Measurements from ENCODE around the gene MUC5B. TPM values are rescaled to one million over a fixed set of nuclear protein-coding genes. Genes with fewer than 3 reads are reported as not detected.

The MUC5B gene
- total RNA-seq, 1 experiment from 2014 or later: 2.1 TPM

- no peak overlapping the region for H3K4me3 ChIP-seq
- no peaks in the 10 kb centered on the region for H3K36me3 ChIP-seq (ENCODE audit: low read depth)
- H4K20me1 ChIP-seq (ENCODE audit: insufficient read depth): no peaks in the 10 kb centered on the region
- no TSS peak for BruUV-seq (replicated peaks)
- no peaks in the 10 kb centered on the region for H3K9me2 ChIP-seq (ENCODE audit: insufficient read depth)
- H3F3A ChIP-seq (ENCODE audit: insufficient read depth, low read depth): peaks cover 3% of the 10 kb centered on the region; the same call in 1 of the 2 replicates
- TF ChIP-seq CTCF (conservative IDR thresholded peaks at IDR 0.05) (no peak), EZH2 (IDR thresholded peaks at IDR 0.05; ENCODE audit: low read depth) (no peak)
- H3K27ac ChIP-seq: no peak overlapping the region
- H3K4me1 ChIP-seq (replicated peaks; ENCODE audit: insufficient read depth): no peaks in the 10 kb centered on the region
- no peak overlapping the region for H3K4me2 ChIP-seq
- no peaks in the 10 kb centered on the region for H3K9me3 ChIP-seq (ENCODE audit: insufficient read depth, low read depth)
- intact Hi-C loops (cut with micrococcal nuclease; ENCODE audit: unreplicated experiment): no loop called here
- no peak overlapping the region for H2AFZ ChIP-seq
- DNase-seq: no peak
- H3K27me3 ChIP-seq (ENCODE audit: insufficient read depth, low read depth): no peaks in the 10 kb centered on the region
- POLR2A ChIA-PET (ENCODE audit: unreplicated experiment): no interaction called here
- CTCF ChIA-PET: no interaction called here
- no peaks in the 10 kb centered on the region for H3K79me2 ChIP-seq (ENCODE audit: low read depth)
Observed at GRCh38 chr11:1290052-1291040, 67.5 kb downstream of the MUC5B start.

GRCh38 chr11:1291295-1292017, 68.6 kb downstream of the MUC5B start:
- no peak for DNase-seq
- no peak overlapping the region for H3K27ac ChIP-seq
- no peaks in the 10 kb centered on the region for H3K79me2 ChIP-seq (ENCODE audit: low read depth)
- no peak overlapping the region for H3K4me2 ChIP-seq
- H3K27me3 ChIP-seq (ENCODE audit: insufficient read depth, low read depth): no peaks in the 10 kb centered on the region
- intact Hi-C loops (cut with micrococcal nuclease; ENCODE audit: unreplicated experiment): no loop called here
- no peaks in the 10 kb centered on the region for H3K4me1 ChIP-seq (replicated peaks; ENCODE audit: insufficient read depth)
- ChIA-PET CTCF (no interaction called here), POLR2A (ENCODE audit: unreplicated experiment) (no interaction called here)
- no peaks in the 10 kb centered on the region for H4K20me1 ChIP-seq (ENCODE audit: insufficient read depth)
- no TSS peak for BruUV-seq (replicated peaks)
- H3F3A ChIP-seq (ENCODE audit: insufficient read depth, low read depth): peaks cover 4% of the 10 kb centered on the region; the same call in 1 of the 2 replicates
- no peaks in the 10 kb centered on the region for H3K9me2 ChIP-seq (ENCODE audit: insufficient read depth)
- no peak overlapping the region for H3K4me3 ChIP-seq
- H3K9me3 ChIP-seq (ENCODE audit: insufficient read depth, low read depth): no peaks in the 10 kb centered on the region
- no peak overlapping the region for H2AFZ ChIP-seq
- TF ChIP-seq EZH2 (IDR thresholded peaks at IDR 0.05; ENCODE audit: low read depth): no peak
- no peak for TF ChIP-seq CTCF (conservative IDR thresholded peaks at IDR 0.05)
- H3K36me3 ChIP-seq (ENCODE audit: low read depth): no peaks in the 10 kb centered on the region

GRCh38 chr11:1292018-1292643, 69.3 kb downstream of the MUC5B start:
- H3K9me2 ChIP-seq (ENCODE audit: insufficient read depth): no peaks in the 10 kb centered on the region
- no peak overlapping the region for H3K4me2 ChIP-seq
- H3K27ac ChIP-seq: no peak overlapping the region
- H3F3A ChIP-seq (ENCODE audit: insufficient read depth, low read depth): peaks cover 4% of the 10 kb centered on the region; the same call in 1 of the 2 replicates
- TF ChIP-seq CTCF (conservative IDR thresholded peaks at IDR 0.05) (no peak), EZH2 (IDR thresholded peaks at IDR 0.05; ENCODE audit: low read depth) (no peak)
- H3K4me1 ChIP-seq (replicated peaks; ENCODE audit: insufficient read depth): no peaks in the 10 kb centered on the region
- H3K4me3 ChIP-seq: no peak overlapping the region
- H2AFZ ChIP-seq: no peak overlapping the region
- intact Hi-C loops (cut with micrococcal nuclease; ENCODE audit: unreplicated experiment): no loop called here
- no peak for DNase-seq
- CTCF ChIA-PET: no interaction called here
- no peaks in the 10 kb centered on the region for H3K79me2 ChIP-seq (ENCODE audit: low read depth)
- no TSS peak for BruUV-seq (replicated peaks)
- POLR2A ChIA-PET (ENCODE audit: unreplicated experiment): no interaction called here
- H3K27me3 ChIP-seq (ENCODE audit: insufficient read depth, low read depth): no peaks in the 10 kb centered on the region
- no peaks in the 10 kb centered on the region for H3K36me3 ChIP-seq (ENCODE audit: low read depth)
- no peaks in the 10 kb centered on the region for H3K9me3 ChIP-seq (ENCODE audit: insufficient read depth, low read depth)
- H4K20me1 ChIP-seq (ENCODE audit: insufficient read depth): no peaks in the 10 kb centered on the region

Data from PC-9 (cell line).